BJ (cell line): ENCODE data around the gene NDUFB6. TPM values are rescaled to one million over a fixed set of nuclear protein-coding genes. Genes with fewer than 3 reads are reported as not detected.
"Not testable (repeated sequence)": the region's sequence is repeated elsewhere in the genome, so short reads cannot be mapped to it uniquely, and the experiment has no call there.

Experiments
- CTCF ChIA-PET: fragments of 350-600 bp; formaldehyde crosslinking; extraction: SDS; loops from one replicate; lab custom pipeline; 2021; ENCODE audit warnings: antibody characterized with exemption, inconsistent platforms; lab: Yijun Ruan, JAX
- POLR2A ChIA-PET: fragments of 300-600 bp; sonication (Branson Sonifier 250); formaldehyde crosslinking; extraction: SDS; loops from one replicate; lab custom pipeline; 2021; ENCODE audit warnings: antibody characterized with exemption; lab: Charles Lee
- DNase-seq: peaks from one replicate; pipeline ENCODE4 v3.0.0-alpha.2; 2011; ENCODE audit warnings: low read depth
- H3K27me3 ChIP-seq: 2 replicates; pipeline ENCODE4 v1.6.0; 2011; ENCODE audit warnings: low read length; ENCODE audit not compliant: control insufficient read depth, insufficient read depth
- H3K36me3 ChIP-seq: 2 replicates; pipeline ENCODE4 v1.5.1; 2011; ENCODE audit warnings: low read length; ENCODE audit not compliant: control insufficient read depth, insufficient read depth
- H3K4me3 ChIP-seq: 2 replicates; pipeline ENCODE4 v1.5.1; 2011; ENCODE audit warnings: low read depth, mild to moderate bottlenecking, control low read depth, low read length
- CTCF ChIP-seq: IDR thresholded peaks from 2 replicates; pipeline ENCODE4 v1.5.1; 2011; ENCODE audit warnings: low read depth, mild to moderate bottlenecking, control low read depth, inconsistent platforms, low read length, moderate library complexity; ENCODE audit not compliant: insufficient read depth
- polyA plus RNA-seq: library from polyadenylated mRNA; depleted of rRNA; stranded (reverse); fragments of >200 nt; gene quantifications from 2 replicates; pipeline ENCODE4 v1.2.3, GENCODE V29; 2011

NDUFB6 gene
- polyA plus RNA-seq, 1 experiment, result 72.5 TPM

DNA sequence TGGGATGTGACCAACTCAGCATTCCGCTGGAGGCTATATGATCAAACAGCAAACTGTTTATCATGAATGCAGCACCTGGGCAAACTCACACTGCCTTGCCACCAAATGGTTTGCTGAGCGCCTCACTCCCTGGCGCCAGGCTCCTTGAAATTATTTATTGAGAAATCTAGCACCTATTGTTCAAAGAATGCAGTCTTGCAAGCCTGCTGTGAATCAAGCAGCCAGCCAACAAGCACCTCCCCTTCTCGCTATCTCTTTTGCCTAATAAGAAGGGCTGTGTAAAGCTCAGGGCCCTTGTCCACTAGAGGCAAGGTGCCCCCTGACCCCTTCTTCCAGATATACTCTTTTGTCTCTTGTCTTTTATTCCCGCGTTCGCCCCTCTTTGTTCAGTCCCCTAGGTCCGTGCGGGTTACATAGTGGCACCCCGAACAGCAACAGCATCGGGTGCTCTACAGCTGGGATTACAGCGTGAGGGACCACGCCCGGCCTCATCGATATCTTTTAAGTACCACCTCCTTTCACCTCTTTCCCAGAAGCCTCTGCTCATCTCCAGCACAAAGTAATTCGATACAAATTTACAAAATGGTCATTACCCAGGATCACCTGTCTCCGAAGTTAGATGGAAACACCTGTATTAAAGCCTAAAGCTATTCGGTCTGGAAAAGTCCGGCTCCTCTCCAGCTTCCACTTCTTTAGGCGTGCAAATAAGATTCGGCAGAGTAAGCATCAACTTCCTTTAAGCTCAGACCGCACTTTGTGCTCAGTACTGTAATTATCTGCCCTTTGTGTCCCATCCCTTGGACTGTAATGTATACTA, 47.9 kb downstream of the NDUFB6 start:
- H3K36me3 ChIP-seq, result no peaks in the 10 kb centered on the region
- H3K27me3 ChIP-seq, result no peaks in the 10 kb centered on the region
- ChIA-PET CTCF (interaction anchor here (1.0 to 3.6 kb wide), 7 partner anchors 9 to 443 kb away, joined by 3 to 41 read pairs (median 3); partner anchors contain the start of gene NDUFB6), POLR2A (no interaction called here)
- DNase-seq, result no peak
- no peak for TF ChIP-seq CTCF
- peak overlapping the region; percentile 68 for H3K4me3 ChIP-seq

GRCh38 chr9:32524558-32524891, 48.4 kb downstream of the NDUFB6 start:
- H3K36me3 ChIP-seq, POLR2A ChIA-PET, H3K4me3 ChIP-seq, DNase-seq, H3K27me3 ChIP-seq: not testable (repeated sequence)
- CTCF ChIA-PET, result interaction anchor here (1.0 to 3.6 kb wide), 3 partner anchors 22 to 146 kb away, joined by 3 to 41 read pairs (median 3); partner anchors contain the start of gene NDUFB6

DNA sequence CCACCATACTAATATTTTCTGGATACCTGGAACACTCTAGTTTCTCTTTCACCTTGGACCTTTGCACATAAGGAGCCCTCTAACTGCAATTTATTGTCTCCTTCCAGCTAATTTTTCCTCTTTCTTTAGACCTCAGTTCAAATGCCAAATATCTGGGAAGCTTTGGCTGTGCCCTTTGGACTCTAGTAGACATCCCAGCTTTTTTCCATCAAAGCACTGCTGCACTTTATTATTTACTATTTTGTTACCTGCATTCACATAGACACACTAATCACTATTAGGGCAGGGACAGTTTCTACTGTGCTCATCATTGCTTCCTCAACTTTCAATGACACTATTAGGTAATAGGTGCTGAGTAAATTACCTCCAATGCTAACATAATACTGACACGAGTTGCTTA, 49.0 kb downstream of the NDUFB6 start:
- no peaks in the 10 kb centered on the region for H3K27me3 ChIP-seq
- no peak for DNase-seq
- TF ChIP-seq CTCF, result no peak
- H3K4me3 ChIP-seq, result no peak overlapping the region
- CTCF ChIA-PET, result interaction anchor here (3.6 kb wide), 1 partner anchor 145 kb away, joined by 41 read pairs; no protein-coding TSS in a partner anchor
- H3K36me3 ChIP-seq, result no peaks in the 10 kb centered on the region
- POLR2A ChIA-PET, result no interaction called here

DNA sequence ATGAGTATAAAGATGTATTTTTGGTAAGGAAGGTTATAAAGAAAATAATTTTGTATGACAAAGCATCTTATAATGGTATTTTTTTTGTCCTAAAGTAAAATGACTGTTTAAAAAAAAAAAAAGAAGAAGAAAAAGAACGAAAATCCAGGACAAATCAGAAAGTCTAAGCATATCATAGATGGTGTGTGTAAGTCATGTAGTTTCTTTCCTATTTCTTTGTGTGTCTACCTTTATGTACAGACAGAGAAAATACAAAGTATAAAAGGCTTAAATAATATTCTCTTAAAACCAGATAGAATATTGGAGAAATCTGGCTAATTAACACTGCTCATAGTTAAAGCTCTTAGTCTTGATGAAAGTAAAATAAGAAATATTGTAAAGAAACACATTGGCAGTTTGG, 54.7 kb downstream of the NDUFB6 start:
- POLR2A ChIA-PET, result no interaction called here
- no peak overlapping the region for H3K4me3 ChIP-seq
- no peak for TF ChIP-seq CTCF
- no peak for DNase-seq
- no peaks in the 10 kb centered on the region for H3K36me3 ChIP-seq
- H3K27me3 ChIP-seq, result no peaks in the 10 kb centered on the region
- CTCF ChIA-PET, result no interaction called here

GRCh38 chr9:32516241-32516640, 56.7 kb downstream of the NDUFB6 start:
- no peaks in the 10 kb centered on the region for H3K36me3 ChIP-seq
- no peaks in the 10 kb centered on the region for H3K27me3 ChIP-seq
- ChIA-PET CTCF (interaction anchor here (1.0 to 1.1 kb wide), 2 partner anchors 9 to 56 kb away, joined by 3 read pairs; partner anchors contain the start of gene RIGI), POLR2A (no interaction called here)
- no peak overlapping the region for H3K4me3 ChIP-seq
- DNase-seq, result no peak
- no peak for TF ChIP-seq CTCF
